ENCODE data around the gene HOXB5.

The HOXB5 gene

GRCh38 chr17:48586355-48587258 lies 7.0 kb downstream of the HOXB5 start:
- H3K4me3 ChIP-seq (ENCODE audit: low read depth, low read length) = no peak overlapping the region
- DNase-seq (ENCODE audit: low read depth) = no peak

DNA sequence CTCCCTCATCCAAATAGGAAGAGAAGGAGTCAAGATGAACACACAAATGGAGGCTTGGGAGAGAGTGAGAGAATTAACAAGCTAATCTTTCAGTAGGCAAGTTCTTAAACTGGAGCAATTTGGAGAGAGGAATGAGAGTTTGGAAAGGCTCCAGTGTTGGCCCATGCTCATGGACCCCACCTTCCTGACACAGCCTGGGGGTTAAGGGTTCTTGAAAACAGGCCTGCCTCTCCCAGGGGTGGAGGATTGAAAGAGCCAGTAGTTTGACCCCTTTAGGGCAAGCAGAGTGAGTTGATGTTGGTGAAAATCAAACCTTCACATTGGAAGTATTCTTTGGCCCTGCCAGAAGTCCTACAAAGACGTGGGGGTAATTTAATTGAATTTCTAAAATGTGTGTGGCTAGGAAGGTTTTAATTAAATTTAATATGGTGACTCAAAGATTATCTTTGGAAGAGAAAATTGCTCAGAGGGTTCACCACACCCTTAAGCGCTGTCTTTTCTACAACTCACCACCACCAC lies 9.3 kb downstream of the HOXB5 start:
- no peak overlapping the region for H3K4me3 ChIP-seq (ENCODE audit: low read depth, low read length)
- no peak for DNase-seq (ENCODE audit: low read depth)
- TF ChIP-seq POLR2A (IDR thresholded peaks at IDR 0.05; ENCODE audit: extremely low read depth, insufficient read length) = no peak
- TF ChIP-seq, protein P1, sequence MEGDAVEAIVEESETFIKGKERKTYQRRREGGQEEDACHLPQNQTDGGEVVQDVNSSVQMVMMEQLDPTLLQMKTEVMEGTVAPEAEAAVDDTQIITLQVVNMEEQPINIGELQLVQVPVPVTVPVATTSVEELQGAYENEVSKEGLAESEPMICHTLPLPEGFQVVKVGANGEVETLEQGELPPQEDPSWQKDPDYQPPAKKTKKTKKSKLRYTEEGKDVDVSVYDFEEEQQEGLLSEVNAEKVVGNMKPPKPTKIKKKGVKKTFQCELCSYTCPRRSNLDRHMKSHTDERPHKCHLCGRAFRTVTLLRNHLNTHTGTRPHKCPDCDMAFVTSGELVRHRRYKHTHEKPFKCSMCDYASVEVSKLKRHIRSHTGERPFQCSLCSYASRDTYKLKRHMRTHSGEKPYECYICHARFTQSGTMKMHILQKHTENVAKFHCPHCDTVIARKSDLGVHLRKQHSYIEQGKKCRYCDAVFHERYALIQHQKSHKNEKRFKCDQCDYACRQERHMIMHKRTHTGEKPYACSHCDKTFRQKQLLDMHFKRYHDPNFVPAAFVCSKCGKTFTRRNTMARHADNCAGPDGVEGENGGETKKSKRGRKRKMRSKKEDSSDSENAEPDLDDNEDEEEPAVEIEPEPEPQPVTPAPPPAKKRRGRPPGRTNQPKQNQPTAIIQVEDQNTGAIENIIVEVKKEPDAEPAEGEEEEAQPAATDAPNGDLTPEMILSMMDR (IDR thresholded peaks at IDR 0.05; ENCODE audit: low read depth, low read length) = no peak

More at GRCh38 chr17:48586355-48587258, 7.0 kb downstream of the HOXB5 start:
- TF ChIP-seq POLR2A (IDR thresholded peaks at IDR 0.05; ENCODE audit: extremely low read depth, insufficient read length) (no peak), MAX (IDR thresholded peaks at IDR 0.05; ENCODE audit: low read depth, low read length) (no peak), MYC (IDR thresholded peaks at IDR 0.05; ENCODE audit: low read depth, low read length) (no peak)
- TF ChIP-seq, protein P1 (IDR thresholded peaks at IDR 0.05; ENCODE audit: low read depth, low read length) = no peak

GRCh38 chr17:48583708-48584222 lies 9.8 kb downstream of the HOXB5 start:
- DNase-seq (ENCODE audit: low read depth) = no peak
- no peak overlapping the region for H3K4me3 ChIP-seq (ENCODE audit: low read depth, low read length)
- TF ChIP-seq POLR2A (IDR thresholded peaks at IDR 0.05; ENCODE audit: extremely low read depth, insufficient read length) = no peak
- TF ChIP-seq, protein P1 (IDR thresholded peaks at IDR 0.05; ENCODE audit: low read depth, low read length) = no peak
- TF ChIP-seq MAX (IDR thresholded peaks at IDR 0.05; ENCODE audit: low read depth, low read length) = no peak
- TF ChIP-seq MYC (IDR thresholded peaks at IDR 0.05; ENCODE audit: low read depth, low read length) = no peak

GRCh38 chr17:48582750-48583069 lies 10.9 kb downstream of the HOXB5 start:
- H3K4me3 ChIP-seq (ENCODE audit: low read depth, low read length) = no peak overlapping the region
- TF ChIP-seq MAX (IDR thresholded peaks at IDR 0.05; ENCODE audit: low read depth, low read length) = no peak
- TF ChIP-seq MYC (IDR thresholded peaks at IDR 0.05; ENCODE audit: low read depth, low read length) = no peak
- TF ChIP-seq POLR2A (IDR thresholded peaks at IDR 0.05; ENCODE audit: extremely low read depth, insufficient read length) = no peak
- TF ChIP-seq, protein P1 (IDR thresholded peaks at IDR 0.05; ENCODE audit: low read depth, low read length) = no peak
- no peak for DNase-seq (ENCODE audit: low read depth)

GRCh38 chr17:48579760-48580554 lies 13.6 kb downstream of the HOXB5 start:
- TF ChIP-seq MYC (IDR thresholded peaks at IDR 0.05; ENCODE audit: low read depth, low read length) (no peak), MAX (IDR thresholded peaks at IDR 0.05; ENCODE audit: low read depth, low read length) (no peak), POLR2A (IDR thresholded peaks at IDR 0.05; ENCODE audit: extremely low read depth, insufficient read length) (no peak)
- TF ChIP-seq, protein P1 (IDR thresholded peaks at IDR 0.05; ENCODE audit: low read depth, low read length) = no peak
- H3K4me3 ChIP-seq (ENCODE audit: low read depth, low read length) = no peak overlapping the region
- no peak for DNase-seq (ENCODE audit: low read depth)

Measured in NB4 (cell line).